Measurements from ENCODE around the gene TOM1L2. TPM values are rescaled to one million over a fixed set of nuclear protein-coding genes. Genes with fewer than 3 reads are reported as not detected.

The TOM1L2 gene
- total and polyA plus RNA-seq, 2 donors: 33.0 to 58.7 TPM

- no peak overlapping the region for H3K27ac ChIP-seq (ENCODE audit: low read depth)
- 89% methylated on average over 7 of the region's 7 CpGs for WGBS
- no peak for DNase-seq (ENCODE audit: extremely low spot score)
- no peak overlapping the region for H3K4me3 ChIP-seq (ENCODE audit: low read depth, low read length)
- H3K4me1 ChIP-seq (ENCODE audit: insufficient read depth): no peaks in the 10 kb centered on the region
- no peaks in the 10 kb centered on the region for H3K36me3 ChIP-seq (ENCODE audit: insufficient read depth)
These were observed 16.3 kb upstream of the TOM1L2 start for GRCh38 chr17:17988427-17988945.

- 84% methylated on average over 14 of the region's 14 CpGs for WGBS
- Histone ChIP-seq H3K27ac (ENCODE audit: low read depth) (no peak overlapping the region), H3K36me3 (ENCODE audit: insufficient read depth) (no peaks in the 10 kb centered on the region), H3K4me1 (ENCODE audit: insufficient read depth) (no peaks in the 10 kb centered on the region), H3K4me3 (ENCODE audit: low read depth, low read length) (no peak overlapping the region)
- no peak for DNase-seq (ENCODE audit: extremely low spot score)
These were observed 15.7 kb upstream of the TOM1L2 start for GRCh38 chr17:17987901-17988300.

- Histone ChIP-seq H3K4me1 (ENCODE audit: insufficient read depth) (no peaks in the 10 kb centered on the region), H3K36me3 (ENCODE audit: insufficient read depth) (no peaks in the 10 kb centered on the region), H3K27ac (ENCODE audit: low read depth) (no peak overlapping the region), H3K4me3 (ENCODE audit: low read depth, low read length) (no peak overlapping the region)
- WGBS: 87% methylated on average over 7 of the region's 7 CpGs
- no peak for DNase-seq (ENCODE audit: extremely low spot score)
These were observed 15.1 kb upstream of the TOM1L2 start for GRCh38 chr17:17987187-17987896.

DNA sequence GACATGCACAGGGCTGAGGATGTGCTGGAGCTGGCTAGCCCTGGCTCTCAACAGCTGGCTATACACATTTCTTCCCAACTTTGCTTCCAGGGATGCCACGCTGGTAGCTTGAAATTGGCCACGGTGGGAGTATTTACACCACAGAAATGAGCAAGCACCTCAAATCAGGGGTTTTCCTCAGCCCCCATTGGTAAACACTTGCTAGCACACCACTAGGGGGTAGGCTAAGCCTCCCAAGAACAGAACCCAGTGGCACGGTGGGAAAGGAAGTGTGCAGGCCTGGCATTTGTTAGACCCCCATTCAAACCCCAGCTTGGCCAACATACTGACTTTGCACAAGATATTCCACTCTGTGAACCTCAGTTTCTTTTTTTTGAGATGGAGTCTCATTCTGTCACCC lies 13.4 kb upstream of the TOM1L2 start:
- WGBS: 79% methylated on average over 3 of the region's 3 CpGs

GRCh38 chr17:17985153-17985552 lies 13.0 kb upstream of the TOM1L2 start:
- 88% methylated on average over 2 of the region's 2 CpGs for WGBS
- Histone ChIP-seq H3K36me3 (ENCODE audit: insufficient read depth) (no peaks in the 10 kb centered on the region), H3K4me3 (ENCODE audit: low read depth, low read length) (no peak overlapping the region), H3K4me1 (ENCODE audit: insufficient read depth) (no peaks in the 10 kb centered on the region), H3K27ac (ENCODE audit: low read depth) (no peak overlapping the region)
- no peak for DNase-seq (ENCODE audit: extremely low spot score)

More for the DNA sequence above, 13.4 kb upstream of the TOM1L2 start:
- DNase-seq (ENCODE audit: extremely low spot score): no peak
- Histone ChIP-seq H3K36me3 (ENCODE audit: insufficient read depth) (no peaks in the 10 kb centered on the region), H3K27ac (ENCODE audit: low read depth) (no peak overlapping the region), H3K4me3 (ENCODE audit: low read depth, low read length) (no peak overlapping the region), H3K4me1 (ENCODE audit: insufficient read depth) (no peaks in the 10 kb centered on the region)

GRCh38 chr17:17983776-17984175 lies 11.6 kb upstream of the TOM1L2 start:
- Histone ChIP-seq H3K36me3 (ENCODE audit: insufficient read depth) (no peaks in the 10 kb centered on the region), H3K4me3 (ENCODE audit: low read depth, low read length) (no peak overlapping the region), H3K27ac (ENCODE audit: low read depth) (no peak overlapping the region), H3K4me1 (ENCODE audit: insufficient read depth) (no peaks in the 10 kb centered on the region)
- no peak for DNase-seq (ENCODE audit: extremely low spot score)
- 92% methylated on average over 6 of the region's 6 CpGs for WGBS

- 84% methylated on average over 6 of the region's 6 CpGs for WGBS
- Histone ChIP-seq H3K4me3 (ENCODE audit: low read depth, low read length) (no peak overlapping the region), H3K27ac (ENCODE audit: low read depth) (no peak overlapping the region), H3K36me3 (ENCODE audit: insufficient read depth) (no peaks in the 10 kb centered on the region), H3K4me1 (ENCODE audit: insufficient read depth) (no peaks in the 10 kb centered on the region)
- DNase-seq (ENCODE audit: extremely low spot score): no peak
These were observed 11.2 kb upstream of the TOM1L2 start for GRCh38 chr17:17983376-17983775.

DNA sequence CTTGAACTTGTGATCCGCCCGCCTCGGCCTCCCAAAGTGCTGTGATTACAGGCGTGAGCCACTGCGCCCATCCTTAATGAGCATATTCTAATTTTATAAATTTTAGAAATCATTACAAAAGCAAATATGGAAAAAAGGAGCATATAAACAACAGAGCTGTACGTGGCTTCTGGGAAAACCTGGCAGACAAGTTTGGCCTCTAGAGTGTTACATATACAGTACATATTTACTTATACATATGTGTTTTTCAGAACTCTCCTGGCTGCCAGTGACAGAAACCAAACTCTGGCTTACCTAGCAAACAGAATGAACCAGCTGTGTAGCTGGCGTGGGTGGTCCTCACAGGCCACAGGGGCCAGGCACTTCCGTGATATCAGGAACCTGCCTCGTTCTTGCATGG lies 10.6 kb upstream of the TOM1L2 start:
- 85% methylated on average over 9 of the region's 9 CpGs for WGBS
- Histone ChIP-seq H3K27ac (ENCODE audit: low read depth) (no peak overlapping the region), H3K4me3 (ENCODE audit: low read depth, low read length) (no peak overlapping the region), H3K4me1 (ENCODE audit: insufficient read depth) (no peaks in the 10 kb centered on the region), H3K36me3 (ENCODE audit: insufficient read depth) (no peaks in the 10 kb centered on the region)
- peak; percentile 69 for DNase-seq (ENCODE audit: extremely low spot score)

DNA sequence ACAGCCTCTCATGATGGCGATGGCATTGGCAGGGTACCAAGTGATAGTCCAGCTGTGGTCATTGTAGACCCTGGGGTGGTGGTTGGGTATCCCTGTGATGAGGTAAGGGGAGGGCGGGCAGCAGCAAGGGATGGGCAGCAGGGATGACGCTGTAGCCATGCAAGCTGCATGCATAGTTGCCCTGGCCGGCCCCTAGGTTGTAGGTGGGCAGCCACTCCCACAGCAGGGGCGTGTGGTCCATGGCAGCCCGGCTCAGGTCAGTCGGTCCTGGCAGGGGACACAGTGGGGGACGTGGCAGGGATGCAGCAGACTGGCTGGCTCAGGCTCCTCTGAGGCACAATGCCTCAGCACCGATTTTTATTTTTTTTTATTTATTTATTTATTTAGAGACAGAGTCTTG lies 9.1 kb upstream of the TOM1L2 start:
- H3K4me1 ChIP-seq (ENCODE audit: insufficient read depth): no peaks in the 10 kb centered on the region
- no peak overlapping the region for H3K27ac ChIP-seq (ENCODE audit: low read depth)
- H3K36me3 ChIP-seq (ENCODE audit: insufficient read depth): no peaks in the 10 kb centered on the region
- no peak overlapping the region for H3K4me3 ChIP-seq (ENCODE audit: low read depth, low read length)
- 83% methylated on average over 9 of the region's 9 CpGs for WGBS
- DNase-seq (ENCODE audit: extremely low spot score): no peak

GRCh38 chr17:17979778-17980177 lies 7.6 kb upstream of the TOM1L2 start:
- 75% methylated on average over 3 of the region's 3 CpGs for whole genome bisulfite sequencing
- Histone ChIP-seq H3K36me3 (ENCODE audit: insufficient read depth) (no peaks in the 10 kb centered on the region), H3K4me1 (ENCODE audit: insufficient read depth) (no peaks in the 10 kb centered on the region), H3K27ac (ENCODE audit: low read depth) (no peak overlapping the region), H3K4me3 (ENCODE audit: low read depth, low read length) (no peak overlapping the region)
- DNase-seq (ENCODE audit: extremely low spot score): no peak

- Histone ChIP-seq H3K4me1 (ENCODE audit: insufficient read depth) (no peaks in the 10 kb centered on the region), H3K4me3 (ENCODE audit: low read depth, low read length) (no peak overlapping the region), H3K36me3 (ENCODE audit: insufficient read depth) (no peaks in the 10 kb centered on the region), H3K27ac (ENCODE audit: low read depth) (no peak overlapping the region)
- 87% methylated on average over 14 of the region's 14 CpGs for WGBS
- no peak for DNase-seq (ENCODE audit: extremely low spot score)
These were observed 6.6 kb upstream of the TOM1L2 start for GRCh38 chr17:17978481-17979424.

DNA sequence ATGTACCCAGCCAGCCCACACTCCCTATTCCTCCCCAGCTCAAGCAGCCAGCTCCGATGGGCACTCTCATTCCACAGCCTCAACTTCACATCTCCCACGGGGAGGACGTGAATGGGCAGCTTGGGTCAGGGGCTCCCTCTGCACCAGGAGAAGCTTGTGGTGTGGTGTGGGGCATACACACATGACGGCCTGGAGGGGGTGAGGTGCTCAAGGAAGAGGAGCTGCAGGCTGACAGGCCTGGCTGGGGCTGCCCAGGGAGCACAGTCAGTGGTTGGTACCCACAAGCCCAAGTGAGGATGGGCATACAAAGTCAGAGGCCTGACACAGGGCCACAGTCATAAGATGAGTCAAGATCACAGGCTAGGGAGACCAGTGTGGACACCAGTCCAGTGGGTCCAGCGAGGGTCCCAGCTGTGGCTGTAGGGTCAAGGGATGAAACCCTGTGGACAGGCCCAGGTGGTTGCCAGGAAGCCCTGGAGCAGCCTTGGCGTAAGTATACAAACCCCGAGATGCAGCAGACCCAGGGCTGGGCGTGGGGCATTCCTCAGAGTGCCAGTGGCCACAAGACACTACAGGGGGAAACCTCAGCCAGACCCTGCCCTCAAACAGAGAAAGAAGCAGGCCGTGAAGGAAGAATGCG lies 4.9 kb upstream of the TOM1L2 start:
- DNase-seq (ENCODE audit: extremely low spot score): no peak
- H3K27ac ChIP-seq (ENCODE audit: low read depth): no peak overlapping the region
- WGBS: 85% methylated on average over 10 of the region's 10 CpGs
- no peak overlapping the region for H3K4me3 ChIP-seq (ENCODE audit: low read depth, low read length)
- no peaks in the 10 kb centered on the region for H3K4me1 ChIP-seq (ENCODE audit: insufficient read depth)
- H3K36me3 ChIP-seq (ENCODE audit: insufficient read depth): no peaks in the 10 kb centered on the region

GRCh38 chr17:17975436-17975835 lies 3.2 kb upstream of the TOM1L2 start:
- WGBS: 74% methylated on average over 8 of the region's 8 CpGs
- DNase-seq (ENCODE audit: extremely low spot score): no peak
- H3K4me1 ChIP-seq (ENCODE audit: insufficient read depth): no peaks in the 10 kb centered on the region

More at GRCh38 chr17:17975436-17975835, 3.2 kb upstream of the TOM1L2 start:
- no peaks in the 10 kb centered on the region for H3K36me3 ChIP-seq (ENCODE audit: insufficient read depth)
- H3K4me3 ChIP-seq (ENCODE audit: low read depth, low read length): no peak overlapping the region
- H3K27ac ChIP-seq (ENCODE audit: low read depth): no peak overlapping the region
